Stimulated activated naive CD4-positive, alpha-beta T cell (primary cell): ENCODE results near the gene URAD.
"Not testable (repeated sequence)": the region's sequence is repeated elsewhere in the genome, so short reads cannot be mapped to it uniquely, and the experiment has no call there.

ENCODE experiments used
- DNase-seq, 6 experiments: peaks; one replicate each; lab custom pipeline; 2025; lab: John Stamatoyannopoulos, UW

The URAD gene

GRCh38 chr13:27970382-27971235 lies 17.9 kb downstream of the URAD start:
- no peak for DNase-seq

- no peak for DNase-seq
These were observed 18.6 kb downstream of the URAD start for GRCh38 chr13:27969866-27970229.

- DNase-seq = no peak
These were observed 19.2 kb downstream of the URAD start, which contains the start of gene CDX2 for GRCh38 chr13:27969082-27969865. Gene CDX2, minus strand, starts transcription at chr13:27969315. Its CDS starts 309 bp downstream, at chr13:27969006.

GRCh38 chr13:27968316-27969081 lies 20.0 kb downstream of the URAD start:
- DNase-seq = no peak

DNA sequence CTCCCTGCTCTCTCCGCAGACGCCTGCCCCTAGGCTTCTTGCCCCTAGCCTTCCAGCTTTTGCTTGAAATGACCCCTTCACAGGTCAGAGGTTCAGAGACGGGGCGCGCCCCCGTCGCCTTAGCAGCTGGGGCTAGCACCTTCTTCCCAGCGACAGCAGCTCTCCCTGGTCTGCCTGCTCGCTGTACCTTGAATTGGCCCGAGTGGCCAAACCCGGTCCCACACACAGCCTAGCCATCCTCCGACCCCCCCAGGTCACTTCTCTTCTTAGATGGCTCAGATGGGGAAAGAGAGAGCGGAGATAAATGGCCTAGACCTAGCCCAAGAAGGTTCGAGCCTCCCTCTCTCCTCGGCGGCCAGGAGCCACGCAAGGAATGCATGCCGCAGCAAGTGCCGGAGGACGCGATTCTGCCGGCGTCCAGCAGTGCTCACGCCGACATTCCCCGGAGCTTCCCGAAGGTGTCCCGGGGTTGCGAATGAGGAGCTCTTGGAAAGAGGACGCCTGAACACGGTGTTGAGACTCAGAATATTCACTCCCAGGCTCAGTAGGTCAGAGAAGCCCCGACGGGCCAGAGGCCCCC lies 20.7 kb downstream of the URAD start:
- no peak for DNase-seq

GRCh38 chr13:27967203-27967735 lies 21.2 kb downstream of the URAD start:
- DNase-seq = no peak

DNA sequence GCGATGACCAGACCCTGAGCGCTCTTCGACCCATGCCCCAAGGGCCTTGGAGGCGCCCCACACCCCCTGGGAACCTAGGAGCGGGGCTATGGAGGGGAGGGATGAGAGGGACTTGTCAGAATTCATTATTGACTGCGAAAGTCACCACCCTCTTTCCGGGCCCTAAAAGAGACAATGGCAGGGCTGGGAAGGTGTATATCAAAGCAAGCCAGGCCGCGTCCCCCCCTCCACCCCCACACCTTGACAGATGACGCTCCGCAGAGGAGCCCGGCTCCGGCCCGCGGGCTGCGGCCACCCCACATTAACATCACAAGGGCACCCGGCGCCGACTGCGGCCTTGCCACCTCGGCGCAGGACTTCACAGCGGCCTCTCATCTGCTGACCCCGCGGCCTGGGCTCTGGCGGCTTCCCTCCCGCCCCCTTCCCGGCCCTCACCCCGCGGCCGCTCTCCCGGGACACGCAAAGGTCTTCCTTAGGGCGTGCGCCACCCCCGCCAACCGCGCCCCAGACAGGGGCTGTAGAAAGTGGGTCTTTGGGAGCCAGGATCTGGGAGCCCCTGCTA lies 21.8 kb downstream of the URAD start:
- DNase-seq = no peak

GRCh38 chr13:27965740-27966640 lies 22.5 kb downstream of the URAD start:
- no peak for DNase-seq

DNA sequence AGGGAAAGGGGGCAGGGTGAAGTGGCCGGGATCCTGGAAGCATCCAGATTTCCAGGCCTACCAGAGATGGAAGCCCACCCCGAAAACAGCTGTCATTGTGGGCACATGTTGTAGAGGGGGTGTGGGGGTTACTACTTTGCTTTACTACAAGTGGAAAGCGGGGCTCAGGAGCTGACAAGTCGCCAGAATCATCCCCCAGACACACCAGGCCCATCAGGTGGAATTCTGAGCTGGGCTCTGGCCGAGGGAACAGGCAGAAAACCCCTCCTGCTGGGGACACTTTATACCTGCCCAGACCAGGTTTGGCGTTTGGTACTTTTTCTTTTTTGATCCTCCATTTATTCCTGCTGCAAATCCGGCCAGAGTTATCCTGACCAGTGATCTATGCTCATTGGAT lies 23.2 kb downstream of the URAD start:
- no peak for DNase-seq

GRCh38 chr13:27964741-27965323 lies 23.7 kb downstream of the URAD start:
- no peak for DNase-seq

GRCh38 chr13:27964206-27964605 lies 24.3 kb downstream of the URAD start:
- DNase-seq = not testable (repeated sequence)

DNA sequence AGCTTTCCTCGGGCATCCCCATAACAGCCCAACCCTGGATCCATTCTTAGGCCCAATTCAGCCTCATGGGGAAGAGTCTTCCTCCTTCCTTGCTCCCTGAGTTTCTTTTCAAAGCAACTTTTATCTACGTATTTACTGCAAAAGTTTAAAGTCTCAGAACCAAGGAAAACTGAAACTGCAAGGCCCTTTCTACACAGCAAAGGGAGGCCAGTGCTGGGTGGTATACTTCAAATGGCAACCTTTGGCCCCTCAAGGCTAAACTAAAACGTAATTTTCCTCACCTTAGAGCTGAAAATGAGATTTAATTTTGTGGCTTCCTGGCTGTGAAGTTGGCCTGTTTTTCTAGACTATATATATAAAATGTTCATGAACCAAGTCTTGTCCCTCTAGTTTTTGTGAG lies 25.0 kb downstream of the URAD start:
- DNase-seq = no peak

DNA sequence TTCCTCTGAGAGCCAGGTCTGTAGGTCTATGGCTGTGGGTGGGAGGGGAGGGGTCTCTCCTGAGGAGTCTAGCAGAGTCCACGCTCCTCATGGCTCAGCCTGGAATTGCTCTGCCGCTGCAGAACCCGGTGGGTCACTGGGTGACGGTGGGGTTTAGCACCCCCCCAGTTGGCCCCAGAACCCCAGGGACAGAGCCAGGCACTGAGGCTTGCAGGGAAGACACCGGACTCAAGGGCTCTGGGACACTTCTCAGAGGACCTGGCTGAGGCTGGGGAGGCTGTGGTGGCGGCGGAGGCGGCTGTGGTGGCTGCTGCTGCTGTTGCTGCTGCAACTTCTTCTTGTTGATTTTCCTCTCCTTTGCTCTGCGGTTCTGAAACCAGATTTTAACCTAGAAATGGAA lies 25.5 kb downstream of the URAD start:
- no peak for DNase-seq

- DNase-seq = no peak
These were observed 26.2 kb downstream of the URAD start for GRCh38 chr13:27962128-27962841.

GRCh38 chr13:27961227-27962085 lies 27.0 kb downstream of the URAD start:
- DNase-seq = no peak

GRCh38 chr13:27960362-27961226 lies 27.9 kb downstream of the URAD start:
- DNase-seq = peak in 1 of 6 experiments; percentile 26

DNA sequence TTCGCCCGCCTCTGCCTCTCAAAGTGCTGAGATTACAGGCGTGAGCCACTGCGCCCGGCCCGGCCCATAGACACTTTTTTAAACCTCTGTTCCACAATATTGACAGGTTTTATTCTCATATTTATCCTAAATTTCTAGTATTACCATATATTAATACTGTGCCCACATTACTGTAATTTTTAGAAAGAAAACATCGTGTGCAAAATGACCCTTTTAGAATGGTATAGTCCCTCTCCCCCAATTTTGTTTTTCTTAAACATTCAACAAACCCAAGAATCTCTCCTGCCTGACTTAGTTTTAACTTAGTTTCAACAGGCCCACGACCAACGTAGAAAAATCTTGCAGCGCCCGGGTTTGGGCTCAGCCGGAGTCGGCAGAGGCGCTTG lies 28.5 kb downstream of the URAD start:
- no peak for DNase-seq
